ENCODE data around the gene CDK19. TPM values are rescaled to one million over a fixed set of nuclear protein-coding genes. Genes with fewer than 3 reads are reported as not detected.

The CDK19 gene
- total and polyA plus RNA-seq, 2 of the 4 experiments (the other 2 are of a cell fraction), result 6.0 to 6.8 TPM

DNA sequence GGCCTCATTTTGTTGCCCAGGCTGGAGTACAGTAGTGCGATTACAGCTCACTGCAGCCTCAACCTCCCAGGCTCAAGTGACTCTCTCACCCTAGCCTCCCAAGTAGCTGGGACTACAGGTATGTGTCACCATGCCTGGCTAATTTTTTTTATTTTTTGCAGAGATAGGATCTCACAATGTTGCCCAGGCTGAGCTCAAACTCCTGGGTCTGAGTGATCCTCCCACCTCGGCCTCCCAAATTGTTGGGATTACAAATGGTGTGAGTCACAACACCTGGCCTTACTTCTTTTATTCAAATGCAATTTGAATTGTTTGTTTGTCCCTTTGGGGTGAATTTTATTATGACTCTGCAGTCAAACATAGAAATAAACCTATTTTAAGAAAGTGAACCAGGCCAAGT is 207.1 kb downstream of the CDK19 start:
- Histone ChIP-seq H4K5ac (ENCODE audit: low read depth, low read length) (no peak overlapping the region), H3K4me2 (ENCODE audit: low read depth, low read length) (no peak overlapping the region), H2BK5ac (ENCODE audit: low read depth, low read length, poor library complexity, severe bottlenecking) (no peak overlapping the region), H4K20me1 (ENCODE audit: insufficient read depth, low read length) (no peaks in the 10 kb centered on the region), H4K8ac (ENCODE audit: low read depth in 2 of 2, low read length in 2 of 2) (no peak overlapping the region), H3K9ac (ENCODE audit: low read depth, low read length) (no peak overlapping the region), H3K9me3 (ENCODE audit: control insufficient read depth, insufficient read depth, low read length) (no peaks in the 10 kb centered on the region), H2AFZ (replicated peaks; ENCODE audit: low read length, poor library complexity) (no peak overlapping the region), H3K18ac (ENCODE audit: low read depth, low read length) (no peak overlapping the region), H3K4me3 (ENCODE audit: insufficient read depth, low read depth, low read length) (no peak overlapping the region), H3K4me1 (ENCODE audit: control insufficient read depth, insufficient read depth, low read length) (no peaks in the 10 kb centered on the region), H2BK120ac (ENCODE audit: low read depth, low read length) (no peak overlapping the region), H3K4ac (ENCODE audit: low read depth, low read length) (no peak overlapping the region), H2BK20ac (ENCODE audit: low read depth, low read length) (no peak overlapping the region), H4K91ac (ENCODE audit: insufficient read depth, low read depth, low read length) (no peak overlapping the region), H2AK9ac (replicated peaks; ENCODE audit: low read depth, low read length, poor library complexity) (no peak overlapping the region), H3K9me1 (ENCODE audit: insufficient read depth, low read length) (no peaks in the 10 kb centered on the region), H3K27ac (ENCODE audit: insufficient read depth, low read length) (no peak overlapping the region), H3K56ac (ENCODE audit: extremely low read depth, insufficient read depth, low read length) (no peak overlapping the region), H3K14ac (replicated peaks; ENCODE audit: low read depth, low read length) (no peak overlapping the region), H3K36me3 (ENCODE audit: control insufficient read depth, insufficient read depth, low read length) (0 out of 2 replicates have a peak, but pooled peaks cover 2% of the 10 kb centered on the region), H3K27me3 (ENCODE audit: control insufficient read depth, insufficient read depth, low read length) (no peaks in the 10 kb centered on the region), H2BK15ac (ENCODE audit: low read depth, low read length) (no peak overlapping the region), H3K23ac (ENCODE audit: low read depth, low read length) (no peak overlapping the region), H3K79me1 (ENCODE audit: low read depth in 1 of 2, low read length in 2 of 2) (no peaks in the 10 kb centered on the region), H2AK5ac (ENCODE audit: low read depth, low read length) (no peak overlapping the region)
- no CpG with 5 or more reads among the region's 2 CpGs for WGBS, 2 experiments (ENCODE audit: extremely low coverage in 2 of 2, insufficient read length in 1 of 2)
- BruUV-seq (replicated peaks), result no TSS peak
- in situ Hi-C loops (cut with MboI; ENCODE audit: low sequenced_read_pairs) (no loop called here), dilution Hi-C loops (cut with HindIII; ENCODE audit: low sequenced_read_pairs, unreplicated experiment) (no loop called here), intact Hi-C loops (cut with micrococcal nuclease) (no loop called here)
- ChIA-PET POLR2A (ENCODE audit: unreplicated experiment) (no interaction called here), CTCF (no interaction called here)
- DNase-seq, result no peak
- ATAC-seq (ENCODE audit: low read depth), result no peak
- no peak for TF ChIP-seq POLR2A (IDR thresholded peaks at IDR 0.05; ENCODE audit: low read depth, low read length)
- no peak for TF ChIP-seq RFX5 (IDR thresholded peaks at IDR 0.05; ENCODE audit: low read depth, low read length)
- TF ChIP-seq, protein P1, sequence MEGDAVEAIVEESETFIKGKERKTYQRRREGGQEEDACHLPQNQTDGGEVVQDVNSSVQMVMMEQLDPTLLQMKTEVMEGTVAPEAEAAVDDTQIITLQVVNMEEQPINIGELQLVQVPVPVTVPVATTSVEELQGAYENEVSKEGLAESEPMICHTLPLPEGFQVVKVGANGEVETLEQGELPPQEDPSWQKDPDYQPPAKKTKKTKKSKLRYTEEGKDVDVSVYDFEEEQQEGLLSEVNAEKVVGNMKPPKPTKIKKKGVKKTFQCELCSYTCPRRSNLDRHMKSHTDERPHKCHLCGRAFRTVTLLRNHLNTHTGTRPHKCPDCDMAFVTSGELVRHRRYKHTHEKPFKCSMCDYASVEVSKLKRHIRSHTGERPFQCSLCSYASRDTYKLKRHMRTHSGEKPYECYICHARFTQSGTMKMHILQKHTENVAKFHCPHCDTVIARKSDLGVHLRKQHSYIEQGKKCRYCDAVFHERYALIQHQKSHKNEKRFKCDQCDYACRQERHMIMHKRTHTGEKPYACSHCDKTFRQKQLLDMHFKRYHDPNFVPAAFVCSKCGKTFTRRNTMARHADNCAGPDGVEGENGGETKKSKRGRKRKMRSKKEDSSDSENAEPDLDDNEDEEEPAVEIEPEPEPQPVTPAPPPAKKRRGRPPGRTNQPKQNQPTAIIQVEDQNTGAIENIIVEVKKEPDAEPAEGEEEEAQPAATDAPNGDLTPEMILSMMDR (conservative IDR thresholded peaks at IDR 0.05; ENCODE audit: low read depth, low read length), result no peak
- no peak for TF ChIP-seq SMC3 (IDR thresholded peaks at IDR 0.05; ENCODE audit: low read depth, low read length)
- no peak for TF ChIP-seq CHD1 (IDR thresholded peaks at IDR 0.05; ENCODE audit: low read depth, low read length)
- no peak for TF ChIP-seq MAZ (IDR thresholded peaks at IDR 0.05; ENCODE audit: borderline replicate concordance, low read depth, low read length)
- TF ChIP-seq MAFK (IDR thresholded peaks at IDR 0.05; ENCODE audit: low read depth, low read length), result no peak
- TF ChIP-seq CEBPB (IDR thresholded peaks at IDR 0.05; ENCODE audit: low read depth, low read length), result no peak
- TF ChIP-seq MXI1 (IDR thresholded peaks at IDR 0.05; ENCODE audit: borderline replicate concordance, low read depth, low read length), result no peak

All from IMR-90 (cell line).